Neural crest cell (in vitro differentiated cells): ENCODE data around the gene WWOX. TPM values are rescaled to one million over a fixed set of nuclear protein-coding genes. Genes with fewer than 3 reads are reported as not detected.

Experiments used
- DNase-seq: peaks from one replicate; pipeline ENCODE4 v3.0.0; 2021; ENCODE audit warnings: low read depth, mixed read lengths, low spot score
- H3K27ac Mint-ChIP-seq: one replicate; pipeline ENCODE4 v1.8.0; 2021; ENCODE audit warnings: mild to moderate bottlenecking, mixed read lengths; ENCODE audit not compliant: unreplicated experiment
- H3K27me3 Mint-ChIP-seq: 2 replicates; pipeline ENCODE4 v1.8.0; 2021; ENCODE audit warnings: low read depth, mild to moderate bottlenecking, mixed read lengths
- H3K36me3 Mint-ChIP-seq: 2 replicates; pipeline ENCODE4 v1.8.0; 2021; ENCODE audit warnings: low read depth, mild to moderate bottlenecking, mixed read lengths
- H3K4me1 Mint-ChIP-seq: 2 replicates; pipeline ENCODE4 v1.8.0; 2021; ENCODE audit warnings: mixed read lengths
- H3K4me3 Mint-ChIP-seq: one replicate; pipeline ENCODE4 v1.8.0; 2021; ENCODE audit warnings: mild to moderate bottlenecking, mixed read lengths
- H3K9me3 Mint-ChIP-seq: 2 replicates; pipeline ENCODE4 v1.8.0; 2021; ENCODE audit warnings: mixed read lengths
- CTCF ChIP-seq: fragments of 200-600 bp; sonication (generic); conservative IDR thresholded peaks from 2 replicates; pipeline ENCODE4 v1.5.0; 2021; ENCODE audit warnings: antibody characterized with exemption, mild to moderate bottlenecking
- total RNA-seq: library from RNA; stranded (reverse); gene quantifications from 2 replicates; pipeline ENCODE4 v1.2.1, GENCODE V29; 2021

The WWOX gene
- total RNA-seq, 1 donor from 2014 or later = 30.5 TPM

GRCh38 chr16:78869492-78869891 lies 770.0 kb downstream of the WWOX start:
- TF ChIP-seq CTCF = no peak
- H3K27ac Mint-ChIP-seq = no peak overlapping the region
- no peak for DNase-seq
- no peak overlapping the region for H3K4me3 Mint-ChIP-seq
- H3K36me3 Mint-ChIP-seq = no peaks in the 10 kb centered on the region
- H3K9me3 Mint-ChIP-seq = no peaks in the 10 kb centered on the region
- no peaks in the 10 kb centered on the region for H3K4me1 Mint-ChIP-seq
- no peaks in the 10 kb centered on the region for H3K27me3 Mint-ChIP-seq

GRCh38 chr16:78871241-78871640 lies 771.8 kb downstream of the WWOX start:
- TF ChIP-seq CTCF = no peak
- Mint-ChIP-seq H3K27ac (no peak overlapping the region), H3K27me3 (no peaks in the 10 kb centered on the region), H3K9me3 (no peaks in the 10 kb centered on the region), H3K4me3 (no peak overlapping the region), H3K4me1 (no peaks in the 10 kb centered on the region), H3K36me3 (no peaks in the 10 kb centered on the region)
- DNase-seq = no peak

- no peak for DNase-seq
- peaks cover 3% of the 10 kb centered on the region for H3K4me1 Mint-ChIP-seq
- no peak for TF ChIP-seq CTCF
- H3K9me3 Mint-ChIP-seq = no peaks in the 10 kb centered on the region
- no peak overlapping the region for H3K27ac Mint-ChIP-seq
- no peaks in the 10 kb centered on the region for H3K27me3 Mint-ChIP-seq
- no peak overlapping the region for H3K4me3 Mint-ChIP-seq
- no peaks in the 10 kb centered on the region for H3K36me3 Mint-ChIP-seq
Observed at GRCh38 chr16:78876671-78877070, 777.2 kb downstream of the WWOX start.

GRCh38 chr16:78877114-78877655 lies 777.7 kb downstream of the WWOX start:
- no peaks in the 10 kb centered on the region for H3K9me3 Mint-ChIP-seq
- no peaks in the 10 kb centered on the region for H3K36me3 Mint-ChIP-seq
- peaks cover 3% of the 10 kb centered on the region for H3K4me1 Mint-ChIP-seq
- H3K4me3 Mint-ChIP-seq = no peak overlapping the region
- DNase-seq = no peak
- TF ChIP-seq CTCF = no peak
- H3K27me3 Mint-ChIP-seq = no peaks in the 10 kb centered on the region
- no peak overlapping the region for H3K27ac Mint-ChIP-seq

GRCh38 chr16:78878570-78878969 lies 779.1 kb downstream of the WWOX start:
- DNase-seq = no peak
- no peak overlapping the region for H3K27ac Mint-ChIP-seq
- H3K4me1 Mint-ChIP-seq = peaks cover 3% of the 10 kb centered on the region

More at GRCh38 chr16:78878570-78878969, 779.1 kb downstream of the WWOX start:
- no peak for TF ChIP-seq CTCF
- no peak overlapping the region for H3K4me3 Mint-ChIP-seq
- H3K27me3 Mint-ChIP-seq = no peaks in the 10 kb centered on the region
- H3K9me3 Mint-ChIP-seq = no peaks in the 10 kb centered on the region
- H3K36me3 Mint-ChIP-seq = no peaks in the 10 kb centered on the region
